A673 (cell line): ENCODE data around the gene SGPL1. TPM values are rescaled to one million over a fixed set of nuclear protein-coding genes. Genes with fewer than 3 reads are reported as not detected.
"Not testable (repeated sequence)": the region's sequence is repeated elsewhere in the genome, so short reads cannot be mapped to it uniquely, and the experiment has no call there.

Experiments
- BruUV-seq: library from RNA; stranded (reverse); fragments of 400-500 nt; replicated peaks from 2 replicates; lab custom pipeline; 2021; lab: Mats Ljungman, UMichigan
- CTCF ChIA-PET: fragments of 300-600 bp; sonication (Branson Sonifier 250); formaldehyde crosslinking; loops from one replicate; lab custom pipeline; 2022; ENCODE audit warnings: antibody characterized with exemption; lab: Charles Lee
- POLR2A ChIA-PET: fragments of 300-600 bp; sonication (Branson Sonifier 250); formaldehyde crosslinking; loops from one replicate; lab custom pipeline; 2022; ENCODE audit warnings: antibody characterized with exemption; ENCODE audit not compliant: low non-redundant PET; lab: Charles Lee
- DNase-seq: peaks from one replicate; pipeline ENCODE4 v3.0.0-alpha.2; 2015; ENCODE audit warnings: low spot score
- H3K27ac ChIP-seq: fragments of 200-600 bp; sonication (generic); 2 replicates; pipeline ENCODE4 v1.5.1; 2016; ENCODE audit warnings: mixed run types, low read depth, mild to moderate bottlenecking, mixed read lengths, antibody characterized with exemption, low read length; ENCODE audit not compliant: poor library complexity, severe bottlenecking
- H3K27me3 ChIP-seq: fragments of 200-600 bp; sonication (generic); replicated peaks from 2 replicates; pipeline ENCODE4 v1.6.1; 2017; ENCODE audit warnings: mixed run types, low read depth, mild to moderate bottlenecking, mixed read lengths, antibody characterized with exemption, low read length; ENCODE audit not compliant: insufficient read depth, poor library complexity
- H3K36me3 ChIP-seq: fragments of 200-600 bp; sonication (generic); 2 replicates; pipeline ENCODE4 v1.6.1; 2016; ENCODE audit warnings: mixed run types, mild to moderate bottlenecking, mixed read lengths, antibody characterized with exemption, low read length; ENCODE audit not compliant: insufficient read depth, poor library complexity, severe bottlenecking
- H3K4me1 ChIP-seq: fragments of 200-600 bp; sonication (generic); 2 replicates; pipeline ENCODE4 v1.6.1; 2017; ENCODE audit warnings: mixed run types, mild to moderate bottlenecking, mixed read lengths, antibody characterized with exemption, low read length; ENCODE audit not compliant: insufficient read depth, poor library complexity, severe bottlenecking
- H3K4me3 ChIP-seq: fragments of 200-600 bp; sonication (generic); 2 replicates; pipeline ENCODE4 v1.5.1; 2016; ENCODE audit warnings: low read depth, mixed run types, mild to moderate bottlenecking, mixed read lengths, low read length; ENCODE audit not compliant: poor library complexity, severe bottlenecking
- H3K9me3 ChIP-seq: fragments of 200-600 bp; sonication (generic); 2 replicates; pipeline ENCODE4 v1.6.1; 2016; ENCODE audit warnings: mixed run types, low read depth, mild to moderate bottlenecking, mixed read lengths, antibody characterized with exemption, low read length; ENCODE audit not compliant: poor library complexity, severe bottlenecking
- EZH2 ChIP-seq: fragments of 200-600 bp; sonication (generic); IDR thresholded peaks from 2 replicates; pipeline ENCODE4 v1.6.1; 2017; ENCODE audit warnings: borderline replicate concordance, low read depth, mild to moderate bottlenecking, mixed read lengths, antibody characterized with exemption, low read length; ENCODE audit not compliant: poor library complexity, severe bottlenecking
- intact Hi-C: fragments of 100-400 bp; cut with micrococcal nuclease; formaldehyde crosslinking; loops from one replicate; pipeline ENCODE4 v1.10.0; 2022; ENCODE audit not compliant: unreplicated experiment
- total RNA-seq: library from RNA; stranded (reverse); gene quantifications from 2 replicates; pipeline ENCODE4 v1.2.3, GENCODE V29; 2021
- TF ChIP-seq, protein P1 (sequence below): fragments of 300-800, 200-600 bp; sonication (generic); conservative IDR thresholded peaks from 2 replicates; pipeline ENCODE4 v1.5.1; 2017; ENCODE audit warnings: low read depth, mild to moderate bottlenecking, antibody characterized with exemption, low read length, moderate library complexity, mixed read lengths

SGPL1 gene
- total RNA-seq, 1 experiment from 2014 or later, result 48.6 TPM

DNA sequence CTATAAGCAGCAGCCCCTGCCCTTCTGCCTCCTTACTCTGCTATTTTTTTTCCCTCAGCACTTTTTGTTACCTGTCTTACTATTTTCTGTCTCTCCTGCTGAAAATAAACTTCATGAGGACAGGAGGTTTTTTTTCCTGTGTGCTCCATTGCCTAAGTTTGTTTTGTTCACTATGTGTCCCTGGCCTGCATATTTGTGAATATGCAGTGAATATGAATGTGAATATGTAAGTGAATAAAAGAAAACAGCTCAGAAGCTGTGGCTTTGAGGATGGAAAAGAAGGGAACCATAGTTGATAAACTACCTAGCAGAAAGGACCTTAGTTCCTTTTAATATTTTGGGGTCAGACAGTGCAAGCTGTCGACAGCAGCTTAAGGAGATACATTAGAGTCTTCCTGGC, 37.7 kb downstream of the SGPL1 start:
- no peak overlapping the region for H3K4me3 ChIP-seq
- no peak overlapping the region for H3K27ac ChIP-seq
- no peaks in the 10 kb centered on the region for H3K27me3 ChIP-seq
- H3K9me3 ChIP-seq, result no peaks in the 10 kb centered on the region
- H3K4me1 ChIP-seq, result no peaks in the 10 kb centered on the region
- no peak for TF ChIP-seq EZH2
- TF ChIP-seq, protein P1, sequence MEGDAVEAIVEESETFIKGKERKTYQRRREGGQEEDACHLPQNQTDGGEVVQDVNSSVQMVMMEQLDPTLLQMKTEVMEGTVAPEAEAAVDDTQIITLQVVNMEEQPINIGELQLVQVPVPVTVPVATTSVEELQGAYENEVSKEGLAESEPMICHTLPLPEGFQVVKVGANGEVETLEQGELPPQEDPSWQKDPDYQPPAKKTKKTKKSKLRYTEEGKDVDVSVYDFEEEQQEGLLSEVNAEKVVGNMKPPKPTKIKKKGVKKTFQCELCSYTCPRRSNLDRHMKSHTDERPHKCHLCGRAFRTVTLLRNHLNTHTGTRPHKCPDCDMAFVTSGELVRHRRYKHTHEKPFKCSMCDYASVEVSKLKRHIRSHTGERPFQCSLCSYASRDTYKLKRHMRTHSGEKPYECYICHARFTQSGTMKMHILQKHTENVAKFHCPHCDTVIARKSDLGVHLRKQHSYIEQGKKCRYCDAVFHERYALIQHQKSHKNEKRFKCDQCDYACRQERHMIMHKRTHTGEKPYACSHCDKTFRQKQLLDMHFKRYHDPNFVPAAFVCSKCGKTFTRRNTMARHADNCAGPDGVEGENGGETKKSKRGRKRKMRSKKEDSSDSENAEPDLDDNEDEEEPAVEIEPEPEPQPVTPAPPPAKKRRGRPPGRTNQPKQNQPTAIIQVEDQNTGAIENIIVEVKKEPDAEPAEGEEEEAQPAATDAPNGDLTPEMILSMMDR, result no peak
- DNase-seq, result no peak
- CTCF ChIA-PET, result no interaction called here
- no TSS peak for BruUV-seq
- intact Hi-C loops, result no loop called here
- POLR2A ChIA-PET, result no interaction called here
- H3K36me3 ChIP-seq, result peaks cover 18% of the 10 kb centered on the region

DNA sequence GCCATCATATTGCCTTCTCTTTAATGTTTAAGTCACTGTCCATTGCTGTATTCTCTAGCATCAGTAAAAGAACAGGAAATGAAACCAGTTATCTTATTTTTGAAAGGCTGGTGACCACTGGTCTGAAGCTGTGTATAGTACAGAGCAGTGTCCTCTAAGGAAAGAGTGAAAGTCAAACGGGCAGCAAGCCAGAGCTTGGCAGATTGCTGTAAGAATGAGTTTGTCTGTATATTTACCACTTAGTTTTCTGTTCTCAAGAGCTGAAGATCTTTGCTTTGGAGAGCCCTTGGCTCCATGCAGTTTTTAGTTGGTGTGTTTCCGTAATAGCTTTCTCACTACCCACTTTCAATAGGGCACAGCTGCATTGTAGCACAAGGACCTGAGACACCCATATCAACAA, 40.7 kb downstream of the SGPL1 start:
- Histone ChIP-seq H3K27ac (no peak overlapping the region), H3K9me3 (no peaks in the 10 kb centered on the region), H3K27me3 (no peaks in the 10 kb centered on the region), H3K4me1 (no peaks in the 10 kb centered on the region), H3K36me3 (peaks cover 36% of the 10 kb centered on the region), H3K4me3 (no peak overlapping the region)
- no peak for DNase-seq
- POLR2A ChIA-PET, result no interaction called here
- intact Hi-C loops, result no loop called here
- CTCF ChIA-PET, result no interaction called here
- no peak for TF ChIP-seq EZH2
- TF ChIP-seq, protein P1, result no peak
- BruUV-seq, result no TSS peak

DNA sequence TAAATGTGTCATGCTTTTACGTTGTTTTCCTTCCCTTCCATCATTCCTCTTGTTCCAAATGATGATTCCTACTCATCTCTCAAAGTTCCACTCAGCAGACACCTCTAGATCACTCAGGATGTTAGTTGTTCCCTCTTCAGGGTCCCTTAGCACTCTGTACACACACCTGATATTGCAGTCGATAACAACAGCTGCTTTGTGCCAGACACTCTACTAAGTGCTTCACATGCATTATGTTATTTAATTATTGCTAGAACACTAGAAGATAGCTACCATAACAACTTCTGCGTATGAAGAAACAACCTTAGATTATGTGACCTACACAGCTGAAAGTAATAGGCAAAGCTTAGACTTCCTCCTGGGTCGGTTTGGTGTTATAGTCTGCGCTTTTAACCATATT, 43.0 kb downstream of the SGPL1 start:
- intact Hi-C loops, result no loop called here

DNA sequence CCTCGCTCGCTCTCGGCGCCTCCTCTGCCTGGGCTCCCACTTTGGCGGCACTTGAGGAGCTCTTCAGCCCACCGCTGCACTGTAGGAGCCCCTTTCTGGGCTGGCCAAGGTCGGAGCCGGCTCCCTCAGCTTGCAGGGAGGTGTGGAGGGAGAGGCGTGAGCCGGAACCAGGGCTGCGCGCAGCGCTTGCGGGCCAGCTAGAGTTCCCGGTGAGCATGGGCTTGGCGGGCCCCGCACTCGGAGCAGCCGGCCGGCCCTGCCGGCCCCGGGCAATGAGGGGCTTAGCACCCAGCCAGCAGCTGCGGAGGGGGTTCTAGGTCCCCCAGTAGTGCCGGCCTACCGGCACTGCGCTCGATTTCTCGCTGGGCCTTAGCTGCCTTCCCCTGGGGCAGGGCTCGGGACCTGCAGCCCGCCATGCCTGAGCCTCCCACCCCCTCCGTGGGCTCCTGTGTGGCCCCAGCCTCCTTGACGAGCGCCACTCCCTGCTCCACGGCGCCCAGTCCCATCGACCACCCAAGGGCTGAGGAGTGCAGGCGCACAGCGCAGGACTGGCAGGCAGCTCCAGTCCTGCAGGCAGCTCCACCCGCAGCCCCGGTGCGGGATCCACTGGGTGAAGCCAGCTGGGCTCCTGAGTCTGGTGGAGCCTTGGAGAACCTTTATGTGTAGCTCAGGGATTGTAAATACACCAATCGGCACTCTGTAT, 45.9 kb downstream of the SGPL1 start:
- H3K27ac ChIP-seq, H3K9me3 ChIP-seq, POLR2A ChIA-PET, CTCF ChIA-PET, intact Hi-C loops, H3K4me1 ChIP-seq, H3K27me3 ChIP-seq, DNase-seq, H3K4me3 ChIP-seq, BruUV-seq: not testable (repeated sequence)
- peaks cover 29% of the 10 kb centered on the region for H3K36me3 ChIP-seq

More for the DNA sequence above, 43.0 kb downstream of the SGPL1 start:
- no peak for TF ChIP-seq EZH2
- TF ChIP-seq, protein P1, result no peak
- H3K4me1 ChIP-seq, result no peaks in the 10 kb centered on the region
- H3K27ac ChIP-seq, result no peak overlapping the region
- H3K9me3 ChIP-seq, result no peaks in the 10 kb centered on the region
- H3K27me3 ChIP-seq, result no peaks in the 10 kb centered on the region
- BruUV-seq, result no TSS peak
- DNase-seq, result no peak
- H3K36me3 ChIP-seq, result peaks cover 36% of the 10 kb centered on the region
- ChIA-PET CTCF (no interaction called here), POLR2A (no interaction called here)
- H3K4me3 ChIP-seq, result no peak overlapping the region
